Sigmoid colon (tissue), 7 donors: Measurements from ENCODE around the gene GARRE1. TPM values are rescaled to one million over a fixed set of nuclear protein-coding genes. Genes with fewer than 3 reads are reported as not detected.
A peak's percentile ranks its signal among the peaks of the same experiment; 100 is the strongest.
"Not testable (repeated sequence)": the region's sequence is repeated elsewhere in the genome, so short reads cannot be mapped to it uniquely, and the experiment has no call there.

ENCODE experiments used
- DNase-seq: peaks from one replicate; pipeline ENCODE4 v3.0.0-alpha.2; 2019
- H3K27ac ChIP-seq, 4 donors: fragments of 200-600 bp; sonication (generic); one replicate each; pipeline ENCODE4 v1.5.1; 2016 to 2019; ENCODE audit warnings: mild to moderate bottlenecking in 1 of 4
- H3K27me3 ChIP-seq, 3 donors: fragments of 200-600 bp; sonication (generic); one replicate each; pipeline ENCODE4 v1.5.1; 2019; ENCODE audit warnings: mild to moderate bottlenecking in 1 of 3
- H3K36me3 ChIP-seq, 4 donors: fragments of 200-600 bp; sonication (generic); one replicate each; pipeline ENCODE4 v1.5.1; 2016 to 2019
- H3K4me1 ChIP-seq, 4 donors: fragments of 200-600 bp; sonication (generic); one replicate each; pipeline ENCODE4 v1.5.1; 2017 to 2019
- H3K4me3 ChIP-seq, 4 donors: fragments of 200-600 bp; sonication (generic); one replicate each; pipeline ENCODE4 v1.5.1; 2017 to 2019; ENCODE audit warnings: mild to moderate bottlenecking in 2 of 4, moderate library complexity in 1 of 4
- H3K9me3 ChIP-seq, 4 donors: fragments of 200-600 bp in 3 of 4; sonication (generic) in 3 of 4; one replicate each; pipeline versions ENCODE4 v1.5.1 to v1.6.1; 2013 to 2019
- CTCF ChIP-seq, 4 experiments: fragments of 450-650 bp in 3 of 4; fragments of 200-600 bp in 1 of 4; IDR thresholded peaks; one replicate each; pipeline ENCODE4 v1.5.1; 2016 to 2019; ENCODE audit warnings: antibody characterized with exemption in 4 of 4, mild to moderate bottlenecking in 3 of 4, moderate library complexity in 2 of 4
- EP300 ChIP-seq, 4 donors: sonication (generic); formaldehyde crosslinking; IDR thresholded peaks; one replicate each; pipeline ENCODE4 v1.6.1; 2017; ENCODE audit warnings: antibody characterized with exemption in 4 of 4
- POLR2A ChIP-seq, 2 donors: fragments of 450-650 bp; IDR thresholded peaks; one replicate each; pipeline ENCODE4 v1.6.1; 2016; ENCODE audit warnings: antibody characterized with exemption in 2 of 2, mild to moderate bottlenecking in 2 of 2, moderate library complexity in 2 of 2
- POLR2AphosphoS5 ChIP-seq, 4 donors: sonication (generic); formaldehyde crosslinking; IDR thresholded peaks; one replicate each; pipeline ENCODE4 v1.6.1; 2017; ENCODE audit warnings: antibody characterized with exemption in 4 of 4
- WGBS, 2 donors: extraction: QIAGEN DNeasy Blood & Tissue Kit; methylation state at CpG; one replicate each; pipeline ENCODE4 v1.1.7; 2013; 5-methylcytosine and 5-hydroxymethylcytosine counted together
- intact Hi-C: fragments of 100-400 bp; cut with DNase I; formaldehyde crosslinking; loops from one replicate; pipeline ENCODE4 v1.15.1; 2023
- polyA plus RNA-seq, 3 donors: library from polyadenylated mRNA; stranded (reverse); fragments of 200-250 nt; gene quantifications; one replicate each; pipeline ENCODE4 v1.2.3, GENCODE V29; 2013
- total RNA-seq, 4 donors: library from RNA; depleted of rRNA; stranded (reverse); fragments of >200 nt; gene quantifications; one replicate each; pipeline ENCODE4 v1.1.0, GENCODE V29; 2016
- donor health status: healthy with polysubstance abuse.
- donor health status: Bipolar disorder and iron deficiency.
- donor health status: healthy.

GARRE1 gene
- total and polyA plus RNA-seq, 7 donors, result 3.5 to 20.2 (median 11.1) TPM

- H3K36me3 ChIP-seq, result no peaks in the 10 kb centered on the region
- intact Hi-C loops, result no loop called here
Observed at GRCh38 chr19:34243876-34244578, 10.3 kb upstream of the GARRE1 start.

GRCh38 chr19:34244611-34245299 is 9.6 kb upstream of the GARRE1 start:
- no peak for DNase-seq
- no peaks in the 10 kb centered on the region for H3K27me3 ChIP-seq
- peaks cover 0 to 10% (median 2%) of the 10 kb centered on the region in 4 donors for H3K4me1 ChIP-seq
- no peak overlapping the region for H3K4me3 ChIP-seq
- H3K27ac ChIP-seq, result no peak overlapping the region
- H3K36me3 ChIP-seq, result no peaks in the 10 kb centered on the region
- intact Hi-C loops, result no loop called here
- no peaks in the 10 kb centered on the region for H3K9me3 ChIP-seq
- TF ChIP-seq EP300 (IDR thresholded peaks at IDR 0.05) (no peak), CTCF (IDR thresholded peaks at IDR 0.05) (no peak), POLR2A (IDR thresholded peaks at IDR 0.05) (no peak), POLR2AphosphoS5 (IDR thresholded peaks at IDR 0.05) (no peak)
- 74 to 83% methylated on average over 13 of the region's 13 CpGs for WGBS, 2 donors

More at GRCh38 chr19:34243876-34244578, 10.3 kb upstream of the GARRE1 start:
- TF ChIP-seq EP300 (IDR thresholded peaks at IDR 0.05), result no peak
- no peak for TF ChIP-seq POLR2A (IDR thresholded peaks at IDR 0.05)
- TF ChIP-seq POLR2AphosphoS5 (IDR thresholded peaks at IDR 0.05), result no peak
- no peak for TF ChIP-seq CTCF (IDR thresholded peaks at IDR 0.05)
- DNase-seq, result no peak
- Histone ChIP-seq H3K4me3 (no peak overlapping the region), H3K27me3 (no peaks in the 10 kb centered on the region), H3K4me1 (peaks cover 0 to 10% (median 2%) of the 10 kb centered on the region in 4 donors), H3K9me3 (no peaks in the 10 kb centered on the region), H3K27ac (no peak overlapping the region)
- WGBS, 2 donors, result 90 to 92% methylated on average over 17 of the region's 17 CpGs

GRCh38 chr19:34246340-34246739 is 8.0 kb upstream of the GARRE1 start:
- intact Hi-C loops, result no loop called here

GRCh38 chr19:34248941-34249340 is 5.4 kb upstream of the GARRE1 start:
- intact Hi-C loops, result no loop called here
- DNase-seq, result no peak
- 89 to 92% methylated on average over 4 of the region's 4 CpGs for WGBS, 2 donors
- H3K9me3 ChIP-seq, result no peaks in the 10 kb centered on the region
- peaks cover 0 to 15% (median 7%) of the 10 kb centered on the region in 4 donors for H3K4me1 ChIP-seq
- no peaks in the 10 kb centered on the region for H3K27me3 ChIP-seq
- no peak overlapping the region for H3K27ac ChIP-seq
- TF ChIP-seq CTCF (IDR thresholded peaks at IDR 0.05), result no peak
- no peak for TF ChIP-seq POLR2AphosphoS5 (IDR thresholded peaks at IDR 0.05)
- no peak for TF ChIP-seq EP300 (IDR thresholded peaks at IDR 0.05)
- no peak for TF ChIP-seq POLR2A (IDR thresholded peaks at IDR 0.05)
- H3K36me3 ChIP-seq, result no peaks in the 10 kb centered on the region
- H3K4me3 ChIP-seq, result no peak overlapping the region

More at GRCh38 chr19:34246340-34246739, 8.0 kb upstream of the GARRE1 start:
- Histone ChIP-seq H3K4me1 (peaks cover 0 to 10% (median 2%) of the 10 kb centered on the region in 4 donors), H3K27me3 (no peaks in the 10 kb centered on the region), H3K27ac (no peak overlapping the region), H3K36me3 (no peaks in the 10 kb centered on the region), H3K4me3 (no peak overlapping the region), H3K9me3 (no peaks in the 10 kb centered on the region)
- DNase-seq, result no peak
- TF ChIP-seq POLR2A (IDR thresholded peaks at IDR 0.05) (no peak), EP300 (IDR thresholded peaks at IDR 0.05) (no peak), POLR2AphosphoS5 (IDR thresholded peaks at IDR 0.05) (no peak), CTCF (IDR thresholded peaks at IDR 0.05) (no peak)
- 87 to 90% methylated on average over 4 of the region's 4 CpGs for WGBS, 2 donors

- H3K4me1 ChIP-seq, result peaks cover 0 to 22% (median 15%) of the 10 kb centered on the region in 4 donors
- H3K27me3 ChIP-seq, H3K27ac ChIP-seq, H3K4me3 ChIP-seq, H3K9me3 ChIP-seq, DNase-seq, H3K36me3 ChIP-seq, intact Hi-C loops: not testable (repeated sequence)
- WGBS, 2 donors, result 93 to 95% methylated on average over 14 of the region's 14 CpGs
Observed at GRCh38 chr19:34253167-34253566, 1.2 kb upstream of the GARRE1 start.

GRCh38 chr19:34253681-34254045 is 691 bp upstream of the GARRE1 start:
- H3K27me3 ChIP-seq, H3K9me3 ChIP-seq, H3K36me3 ChIP-seq, DNase-seq: not testable (repeated sequence)
- Histone ChIP-seq H3K4me3 (peak overlapping the region; percentile 90 to 99 (median 96)), H3K4me1 (peaks cover 0 to 22% (median 15%) of the 10 kb centered on the region in 4 donors), H3K27ac (peak overlapping the region; percentile 91 to 95 (median 95))
- WGBS, 2 donors, result 17 to 51% methylated on average over 17 of the region's 17 CpGs
- intact Hi-C loops, result loop anchor here (1.0 kb wide), 1 partner anchor 34 kb away; no protein-coding TSS in a partner anchor
